DMS53 treated with DMSO at 0.1 percent for 48 hours (cell line): ENCODE measurements around the gene PKLR.
"Not testable (repeated sequence)": the region's sequence is repeated elsewhere in the genome, so short reads cannot be mapped to it uniquely, and the experiment has no call there.

Experiments used
- DNase-seq: peaks from one replicate; lab custom pipeline; 2025; ENCODE audit not compliant: unreplicated experiment; lab: John Stamatoyannopoulos, UW

PKLR gene

GRCh38 chr1:155256058-155256852, 45.0 kb downstream of the PKLR start:
- no peak for DNase-seq

DNA sequence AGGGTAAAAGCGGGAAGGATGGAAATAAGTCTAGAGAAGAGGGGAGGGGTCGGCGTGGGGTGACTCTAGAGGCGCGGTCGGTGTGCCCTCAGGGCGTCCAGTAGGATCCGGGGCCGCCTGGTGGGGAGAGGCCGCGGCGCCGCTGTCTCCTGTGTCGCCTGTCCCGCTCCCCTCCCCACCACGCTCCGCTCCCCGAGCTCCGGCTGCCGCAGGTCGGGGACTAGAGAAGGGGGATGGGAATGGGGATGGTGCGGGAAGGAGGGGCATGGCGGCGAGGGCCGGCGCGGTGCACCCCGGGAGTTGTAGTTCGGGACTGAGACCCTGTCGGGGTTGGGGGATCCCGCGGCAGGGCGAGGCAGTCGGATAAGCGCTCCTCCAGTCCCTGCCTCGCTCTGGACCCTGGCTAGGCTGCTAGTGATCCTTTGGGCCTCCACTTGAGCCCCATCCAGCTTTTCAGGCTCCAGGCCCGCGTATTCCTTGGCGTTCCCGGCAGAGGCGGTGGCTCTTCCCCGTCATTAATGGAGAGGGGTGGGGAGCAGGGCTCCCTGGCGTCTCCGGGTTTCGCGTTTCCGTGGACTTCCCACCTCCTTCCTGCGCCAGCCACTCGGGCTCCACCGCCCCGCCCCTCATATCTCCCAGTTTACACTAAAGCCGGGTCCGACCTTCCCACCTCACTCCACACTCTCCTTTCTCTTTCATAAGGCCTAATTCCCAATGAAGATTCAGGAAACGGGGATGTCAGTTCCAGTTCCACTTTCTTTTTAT, 45.8 kb downstream of the PKLR start, which contains the start of gene ENTREP3:
Gene ENTREP3 (minus strand): TSS at position 241 of the 765 bp plus-strand sequence. CDS start 606 bp downstream, outside the sequence.
- DNase-seq = peak; percentile 73

DNA sequence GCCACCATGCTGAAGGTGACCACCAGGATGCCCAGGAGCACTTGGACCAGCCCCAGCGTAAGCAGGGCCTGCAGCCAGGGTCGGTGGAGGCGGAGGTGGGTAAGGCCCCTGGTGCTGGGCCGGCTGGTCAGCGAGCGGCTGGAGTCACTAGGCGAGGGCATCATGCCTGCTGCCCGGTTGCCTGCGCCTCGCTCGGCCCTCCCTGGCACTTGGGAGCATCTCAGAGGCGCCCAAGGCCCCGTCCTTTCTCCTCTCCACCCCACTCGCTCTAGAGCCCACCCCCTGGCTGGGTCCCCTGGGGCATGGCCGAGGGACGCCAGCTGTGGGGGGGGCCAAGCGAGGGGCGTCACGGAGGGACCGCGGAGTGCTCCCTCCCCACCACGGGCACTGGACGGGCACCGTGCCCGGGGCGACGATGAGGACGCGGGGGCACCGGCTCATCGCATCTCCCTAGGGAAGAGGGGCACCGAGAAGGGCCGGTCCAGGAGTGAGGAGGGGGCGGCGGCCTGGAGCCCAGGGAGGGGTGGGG, 46.5 kb downstream of the PKLR start:
- no peak for DNase-seq

- DNase-seq = no peak
Measured at GRCh38 chr1:155254228-155254713, 47.0 kb downstream of the PKLR start.

GRCh38 chr1:155253797-155254196, 47.4 kb downstream of the PKLR start:
- DNase-seq = no peak

GRCh38 chr1:155253208-155253607, 48.0 kb downstream of the PKLR start:
- DNase-seq = no peak

GRCh38 chr1:155251566-155251965, 49.7 kb downstream of the PKLR start:
- no peak for DNase-seq

GRCh38 chr1:155250633-155251449, 50.4 kb downstream of the PKLR start:
- DNase-seq = peak; percentile 89

- DNase-seq = no peak
Measured at GRCh38 chr1:155250246-155250632, 51.0 kb downstream of the PKLR start.

GRCh38 chr1:155247667-155248553, 53.3 kb downstream of the PKLR start:
- no peak for DNase-seq

GRCh38 chr1:155246796-155247195, 54.4 kb downstream of the PKLR start:
- DNase-seq = not testable (repeated sequence)

DNA sequence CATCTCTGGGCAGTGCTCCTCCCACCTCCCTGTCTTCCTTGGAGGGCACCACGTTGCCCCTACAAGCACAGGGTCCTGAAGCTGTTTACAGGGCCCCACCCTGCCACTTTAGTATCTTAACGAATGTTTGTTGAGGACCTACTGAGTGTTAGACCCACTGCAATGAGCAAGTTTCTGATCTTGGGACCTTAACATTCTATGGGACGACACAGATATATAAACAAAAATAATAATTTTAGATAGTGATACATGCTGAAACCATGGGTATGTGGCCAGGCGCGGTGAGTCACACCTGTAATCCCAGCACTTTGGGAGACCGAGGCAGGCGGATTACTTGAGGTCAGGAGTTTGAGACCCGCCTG, 56.1 kb downstream of the PKLR start:
- DNase-seq = no peak

DNA sequence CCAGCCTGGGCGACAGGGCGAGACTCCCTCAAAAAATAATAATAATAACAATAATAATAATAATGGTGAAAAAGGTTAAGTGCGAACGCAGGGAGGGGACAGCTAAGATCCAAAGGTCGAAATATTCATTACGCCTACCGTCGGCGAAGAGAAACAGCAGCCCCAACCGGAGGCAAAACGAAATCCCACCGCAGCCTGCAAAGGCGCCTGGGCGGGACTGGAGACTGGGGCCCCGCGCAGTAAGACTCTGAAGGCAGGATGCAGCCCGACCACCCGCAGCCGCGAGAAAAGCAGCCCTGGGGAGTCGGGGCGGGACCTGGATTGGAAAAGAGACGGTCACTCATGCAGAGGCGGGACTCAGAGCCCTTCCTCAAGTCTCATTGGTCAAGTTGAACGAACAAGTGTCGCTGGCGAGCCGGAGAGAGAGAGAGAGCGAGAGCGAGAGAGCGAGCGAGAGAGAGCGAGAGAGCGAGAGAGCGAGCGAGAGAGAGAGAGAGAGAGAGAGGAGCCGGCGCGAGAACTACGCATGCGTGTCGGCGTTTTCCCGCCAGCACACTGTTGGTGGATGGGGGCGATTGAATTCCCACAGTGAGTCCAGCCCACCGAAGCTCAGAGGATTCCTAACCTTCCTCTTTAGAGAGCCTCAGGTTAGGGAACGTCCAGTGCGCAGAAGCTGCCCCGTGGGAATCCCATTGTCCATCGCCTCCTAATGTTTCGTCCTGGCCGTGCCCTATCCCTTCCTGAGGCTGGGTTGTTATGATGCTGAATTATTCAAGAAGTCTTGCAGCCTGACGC, 56.7 kb downstream of the PKLR start:
- peak; percentile 97 for DNase-seq

DNA sequence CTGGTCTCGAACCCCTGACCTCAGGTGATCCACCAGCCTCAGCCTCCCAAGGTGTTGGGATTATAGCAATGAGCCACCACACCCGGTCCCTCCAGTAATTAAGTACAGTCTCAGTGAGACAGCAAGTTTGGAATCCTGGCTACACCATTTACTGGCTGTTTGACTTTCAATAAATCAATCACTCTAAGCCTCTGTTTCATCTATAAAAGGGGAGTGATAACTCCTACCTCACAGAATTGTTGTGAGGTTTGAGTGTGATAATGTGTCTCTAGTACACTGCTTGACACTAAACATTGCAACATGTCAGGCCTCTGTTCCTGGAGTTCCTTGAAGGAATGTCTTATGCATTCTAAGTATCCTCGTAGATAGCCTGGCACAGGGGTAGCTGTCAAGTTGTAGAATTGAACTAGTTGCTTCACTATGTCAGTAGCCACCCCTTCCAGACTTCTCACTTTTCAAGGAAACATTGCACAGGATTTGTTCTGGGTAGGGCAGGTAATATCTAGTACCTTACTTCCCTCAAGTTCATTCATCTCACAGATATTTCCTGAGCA, 58.4 kb downstream of the PKLR start:
- no peak for DNase-seq

GRCh38 chr1:155241841-155242264, 59.4 kb downstream of the PKLR start:
- no peak for DNase-seq

- peak; percentile 91 for DNase-seq
Measured at GRCh38 chr1:155241069-155241679, 60.1 kb downstream of the PKLR start.
